ENCODE measurements around the gene VAV2. TPM values are rescaled to one million over a fixed set of nuclear protein-coding genes. Genes with fewer than 3 reads are reported as not detected.

VAV2 gene
- total RNA-seq, 1 experiment from 2014 or later, result 30.7 TPM

- H3K9me3 Mint-ChIP-seq (ENCODE audit: low read depth, unreplicated experiment), result no peaks in the 10 kb centered on the region
- peaks cover 53% of the 10 kb centered on the region for H3K27me3 Mint-ChIP-seq (ENCODE audit: unreplicated experiment)
- TF ChIP-seq CTCF (IDR thresholded peaks at IDR 0.05; ENCODE audit: unreplicated experiment), result no peak
- H3K4me1 Mint-ChIP-seq (ENCODE audit: low read depth, unreplicated experiment), result peaks cover 8% of the 10 kb centered on the region
- H3K4me3 Mint-ChIP-seq (ENCODE audit: low read depth, unreplicated experiment), result no peak overlapping the region
- intact Hi-C loops (cut with micrococcal nuclease; ENCODE audit: unreplicated experiment), result no loop called here
- no peak overlapping the region for H3K27ac Mint-ChIP-seq (ENCODE audit: unreplicated experiment)
- no peak for DNase-seq
- no TSS peak for BruUV-seq (replicated peaks)
- CTCF ChIA-PET, result no interaction called here
- peaks cover 8% of the 10 kb centered on the region for H3K36me3 Mint-ChIP-seq (ENCODE audit: insufficient read depth, unreplicated experiment)
Observed at GRCh38 chr9:133714606-133715294, 277.4 kb downstream of the VAV2 start.

- intact Hi-C loops (cut with micrococcal nuclease; ENCODE audit: unreplicated experiment), result no loop called here
- CTCF ChIA-PET, result no interaction called here
- Mint-ChIP-seq H3K4me1 (ENCODE audit: low read depth, unreplicated experiment) (peaks cover 8% of the 10 kb centered on the region), H3K27me3 (ENCODE audit: unreplicated experiment) (peaks cover 46% of the 10 kb centered on the region), H3K9me3 (ENCODE audit: low read depth, unreplicated experiment) (no peaks in the 10 kb centered on the region), H3K27ac (ENCODE audit: unreplicated experiment) (no peak overlapping the region), H3K36me3 (ENCODE audit: insufficient read depth, unreplicated experiment) (peaks cover 8% of the 10 kb centered on the region), H3K4me3 (ENCODE audit: low read depth, unreplicated experiment) (no peak overlapping the region)
- no peak for TF ChIP-seq CTCF (IDR thresholded peaks at IDR 0.05; ENCODE audit: unreplicated experiment)
- BruUV-seq (replicated peaks), result no TSS peak
- no peak for DNase-seq
Observed at GRCh38 chr9:133713960-133714495, 278.1 kb downstream of the VAV2 start.

GRCh38 chr9:133713150-133713959 is 278.8 kb downstream of the VAV2 start:
- no peak for DNase-seq
- BruUV-seq (replicated peaks), result no TSS peak
- peaks cover 39% of the 10 kb centered on the region for H3K27me3 Mint-ChIP-seq (ENCODE audit: unreplicated experiment)
- peaks cover 8% of the 10 kb centered on the region for H3K36me3 Mint-ChIP-seq (ENCODE audit: insufficient read depth, unreplicated experiment)
- CTCF ChIA-PET, result no interaction called here
- no peak for TF ChIP-seq CTCF (IDR thresholded peaks at IDR 0.05; ENCODE audit: unreplicated experiment)
- no peak overlapping the region for H3K4me3 Mint-ChIP-seq (ENCODE audit: low read depth, unreplicated experiment)
- no peak overlapping the region for H3K27ac Mint-ChIP-seq (ENCODE audit: unreplicated experiment)
- intact Hi-C loops (cut with micrococcal nuclease; ENCODE audit: unreplicated experiment), result no loop called here
- peaks cover 8% of the 10 kb centered on the region for H3K4me1 Mint-ChIP-seq (ENCODE audit: low read depth, unreplicated experiment)
- no peaks in the 10 kb centered on the region for H3K9me3 Mint-ChIP-seq (ENCODE audit: low read depth, unreplicated experiment)

DNA sequence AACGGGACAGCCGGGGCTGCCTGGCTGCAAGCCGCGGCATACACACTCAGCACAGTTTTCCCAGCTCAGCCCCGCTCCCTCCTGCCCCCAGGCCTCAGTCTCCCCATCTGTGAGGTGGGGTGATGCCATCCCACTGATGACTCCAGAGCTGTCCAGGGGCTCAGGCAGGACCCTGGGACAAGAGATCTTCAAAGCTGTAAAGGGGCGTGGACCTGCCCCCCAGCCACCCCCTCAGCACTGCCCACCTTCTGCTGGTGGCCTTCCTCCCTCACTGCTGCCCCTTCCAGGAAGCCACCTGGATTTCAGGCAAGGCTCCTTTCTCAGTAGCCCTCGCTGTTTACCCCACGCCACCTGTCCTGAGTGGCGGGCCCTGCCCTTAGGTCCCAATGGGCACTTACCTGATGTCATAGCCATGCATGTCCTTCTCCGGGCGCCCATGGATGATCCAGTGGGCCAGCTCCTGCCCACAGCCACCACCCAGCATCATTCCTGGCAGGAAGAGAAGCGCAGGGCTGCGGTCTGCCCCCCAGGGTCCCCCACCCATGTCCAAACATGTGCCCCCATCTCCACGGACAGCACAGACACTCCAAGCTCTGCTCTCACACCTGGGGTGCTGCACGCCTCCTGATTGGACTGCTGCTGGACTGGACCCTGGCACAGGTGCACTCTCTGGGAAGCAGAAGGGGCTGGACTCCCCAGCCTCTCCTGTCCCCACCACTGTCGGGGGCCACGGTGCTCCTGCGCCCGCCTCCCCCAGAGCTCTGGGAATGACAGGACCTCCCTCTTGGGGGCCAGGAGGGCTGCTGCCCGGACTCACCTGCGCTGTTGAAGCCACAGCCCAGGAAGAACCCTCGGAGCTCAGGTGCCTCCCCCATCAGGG is 279.7 kb downstream of the VAV2 start:
- H3K4me3 Mint-ChIP-seq (ENCODE audit: low read depth, unreplicated experiment), result no peak overlapping the region
- CTCF ChIA-PET, result interaction anchor here (0.7 to 1.7 kb wide), 2 partner anchors 16 to 30 kb away, joined by 4 to 5 read pairs; no protein-coding TSS in a partner anchor
- no peak for DNase-seq
- H3K27me3 Mint-ChIP-seq (ENCODE audit: unreplicated experiment), result peaks cover 34% of the 10 kb centered on the region
- no peak overlapping the region for H3K27ac Mint-ChIP-seq (ENCODE audit: unreplicated experiment)
- intact Hi-C loops (cut with micrococcal nuclease; ENCODE audit: unreplicated experiment), result no loop called here
- peaks cover 8% of the 10 kb centered on the region for H3K4me1 Mint-ChIP-seq (ENCODE audit: low read depth, unreplicated experiment)
- no peak for TF ChIP-seq CTCF (IDR thresholded peaks at IDR 0.05; ENCODE audit: unreplicated experiment)
- BruUV-seq (replicated peaks), result no TSS peak
- H3K9me3 Mint-ChIP-seq (ENCODE audit: low read depth, unreplicated experiment), result no peaks in the 10 kb centered on the region
- peaks cover 8% of the 10 kb centered on the region for H3K36me3 Mint-ChIP-seq (ENCODE audit: insufficient read depth, unreplicated experiment)

All from Calu3 (cell line).